ES-I3 (cell line): Measurements from ENCODE around the gene BCL2.

Source experiments
- H3K36me3 ChIP-seq: 2 replicates; pipeline ENCODE4 v1.6.1; 2013; ENCODE audit warnings: mild to moderate bottlenecking, low read length, control low read depth, moderate library complexity; ENCODE audit not compliant: insufficient read depth
- H3K4me1 ChIP-seq: 2 replicates; pipeline ENCODE4 v1.6.1; 2013; ENCODE audit warnings: mild to moderate bottlenecking, control low read depth, low read length; ENCODE audit not compliant: insufficient read depth
- H3K9ac ChIP-seq: 2 replicates; pipeline ENCODE4 v1.6.1; 2013; ENCODE audit warnings: low read depth, mild to moderate bottlenecking, low read length, moderate library complexity
- H3K9me3 ChIP-seq: 2 replicates; pipeline ENCODE4 v1.6.1; 2013; ENCODE audit warnings: mild to moderate bottlenecking, low read length, moderate library complexity; ENCODE audit not compliant: control insufficient read depth, insufficient read depth

Gene BCL2

DNA sequence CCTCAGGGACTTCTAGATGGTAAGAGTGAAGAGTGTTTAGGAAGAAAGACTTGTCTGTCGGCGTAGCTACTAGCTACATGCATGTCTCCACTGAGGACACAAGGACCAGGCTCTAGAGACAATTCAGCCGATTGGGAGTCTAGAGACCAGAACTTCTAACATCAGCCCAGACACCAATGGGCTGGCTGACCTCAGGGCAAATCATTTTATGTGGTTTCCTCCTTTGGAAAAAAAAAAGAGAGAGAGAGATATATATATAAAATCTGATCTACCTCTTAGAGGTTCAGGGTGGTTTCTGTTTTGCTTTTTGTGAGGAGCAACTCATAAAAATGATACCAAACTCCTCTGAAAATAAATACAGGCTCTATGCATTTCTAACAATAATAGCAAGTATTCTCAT lies 212.8 kb downstream of the BCL2 start:
- Histone ChIP-seq H3K9me3 (no peaks in the 10 kb centered on the region), H3K9ac (no peak overlapping the region), H3K4me1 (no peaks in the 10 kb centered on the region), H3K36me3 (no peaks in the 10 kb centered on the region)

GRCh38 chr18:63105636-63106316 lies 213.8 kb downstream of the BCL2 start:
- H3K4me1 ChIP-seq: no peaks in the 10 kb centered on the region
- H3K9me3 ChIP-seq: no peaks in the 10 kb centered on the region
- no peak overlapping the region for H3K9ac ChIP-seq
- no peaks in the 10 kb centered on the region for H3K36me3 ChIP-seq

- H3K4me1 ChIP-seq: no peaks in the 10 kb centered on the region
Measured at GRCh38 chr18:63104868-63105267, 214.7 kb downstream of the BCL2 start.

GRCh38 chr18:63102941-63103744 lies 216.4 kb downstream of the BCL2 start:
- Histone ChIP-seq H3K9ac (no peak overlapping the region), H3K4me1 (no peaks in the 10 kb centered on the region), H3K9me3 (no peaks in the 10 kb centered on the region), H3K36me3 (no peaks in the 10 kb centered on the region)

More at GRCh38 chr18:63104868-63105267, 214.7 kb downstream of the BCL2 start:
- no peaks in the 10 kb centered on the region for H3K9me3 ChIP-seq
- no peak overlapping the region for H3K9ac ChIP-seq
- no peaks in the 10 kb centered on the region for H3K36me3 ChIP-seq

DNA sequence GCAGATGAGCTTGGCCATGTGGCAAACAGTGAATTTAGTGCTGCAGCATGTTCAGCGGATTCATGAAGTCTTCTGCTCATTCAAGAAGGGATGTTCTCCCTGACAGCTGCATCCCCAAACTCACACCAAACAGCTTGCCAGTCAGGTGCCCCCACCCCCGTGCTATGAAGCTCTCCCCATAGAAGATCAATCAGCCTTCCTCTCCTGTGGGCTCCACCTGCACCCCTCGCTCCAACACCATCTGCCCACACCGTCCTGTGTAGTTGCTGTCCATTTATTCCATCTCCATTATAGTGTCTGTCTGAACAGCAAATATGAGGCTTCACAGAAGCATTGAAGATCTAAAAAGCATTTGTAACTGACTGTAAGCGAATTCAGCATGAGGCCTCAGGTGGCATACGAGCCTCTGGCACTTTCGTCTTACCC lies 218.9 kb downstream of the BCL2 start:
- H3K9ac ChIP-seq: no peak overlapping the region
- no peaks in the 10 kb centered on the region for H3K4me1 ChIP-seq
- no peaks in the 10 kb centered on the region for H3K36me3 ChIP-seq
- no peaks in the 10 kb centered on the region for H3K9me3 ChIP-seq

DNA sequence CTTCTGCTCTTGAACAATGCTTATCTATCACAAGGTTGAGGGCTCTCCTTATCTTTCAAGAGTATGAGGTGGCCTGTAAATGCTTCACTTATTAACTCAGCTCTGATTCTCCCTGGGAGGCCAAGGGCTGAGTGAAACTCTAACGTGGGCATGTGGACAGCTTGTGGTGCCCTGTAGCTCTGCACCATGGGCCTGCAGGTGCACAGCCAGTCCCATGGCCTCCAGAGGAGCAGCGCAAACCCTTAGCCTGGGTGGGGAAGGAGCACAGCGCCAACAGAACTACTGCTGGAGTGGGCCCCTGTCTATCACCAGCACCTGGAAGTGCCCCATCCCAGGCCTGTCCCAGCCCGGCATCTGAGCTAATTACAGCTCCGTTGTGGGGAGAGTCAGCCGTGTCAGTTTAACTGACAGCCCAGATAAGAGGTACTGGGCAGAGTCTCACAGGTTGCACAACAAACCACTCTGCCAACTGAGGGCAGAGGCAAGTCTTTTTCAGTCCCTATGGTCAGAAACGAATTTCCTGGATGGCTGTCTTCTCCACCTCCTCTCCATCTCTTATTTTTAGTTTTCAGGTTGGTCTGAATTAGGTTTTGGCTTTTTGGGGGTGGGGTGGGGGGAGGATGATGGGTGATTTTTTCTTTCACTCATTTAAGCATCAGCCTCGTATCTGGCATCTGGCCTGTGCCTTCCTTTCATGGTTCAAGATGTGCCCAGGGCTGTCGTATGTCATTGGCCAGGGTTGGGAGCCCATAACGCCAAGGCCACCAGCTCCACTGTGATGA lies 219.5 kb downstream of the BCL2 start:
- Histone ChIP-seq H3K9me3 (no peaks in the 10 kb centered on the region), H3K4me1 (no peaks in the 10 kb centered on the region), H3K9ac (no peak overlapping the region), H3K36me3 (no peaks in the 10 kb centered on the region)

- Histone ChIP-seq H3K4me1 (no peaks in the 10 kb centered on the region), H3K9ac (no peak overlapping the region), H3K36me3 (no peaks in the 10 kb centered on the region), H3K9me3 (no peaks in the 10 kb centered on the region)
Measured at GRCh38 chr18:63099091-63099840, 220.3 kb downstream of the BCL2 start.

- Histone ChIP-seq H3K36me3 (no peaks in the 10 kb centered on the region), H3K9ac (no peak overlapping the region), H3K9me3 (no peaks in the 10 kb centered on the region), H3K4me1 (no peaks in the 10 kb centered on the region)
Measured at GRCh38 chr18:63098018-63098981, 221.3 kb downstream of the BCL2 start.

DNA sequence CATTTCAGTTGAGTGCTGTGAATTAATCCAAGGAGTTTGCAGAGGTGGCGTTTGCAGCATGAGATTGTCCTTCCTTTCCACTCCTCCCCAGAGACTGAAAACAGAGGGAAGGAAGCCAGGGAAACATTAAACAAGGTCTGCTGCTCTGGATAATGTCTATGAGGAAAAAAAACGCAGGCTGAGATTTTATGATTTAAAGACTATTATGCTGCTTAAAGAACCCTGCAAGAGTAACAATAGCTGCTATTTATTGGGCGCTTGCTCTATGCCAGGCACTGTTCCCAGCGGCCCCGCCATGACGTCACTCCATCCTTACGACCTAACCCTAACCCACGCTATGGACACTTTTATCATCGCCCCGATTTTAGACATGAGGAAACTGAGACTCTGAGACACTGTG lies 222.4 kb downstream of the BCL2 start:
- Histone ChIP-seq H3K9me3 (no peaks in the 10 kb centered on the region), H3K4me1 (no peaks in the 10 kb centered on the region), H3K36me3 (no peaks in the 10 kb centered on the region), H3K9ac (no peak overlapping the region)

- Histone ChIP-seq H3K36me3 (no peaks in the 10 kb centered on the region), H3K9me3 (no peaks in the 10 kb centered on the region), H3K9ac (no peak overlapping the region), H3K4me1 (no peaks in the 10 kb centered on the region)
Measured at GRCh38 chr18:63096327-63096874, 223.2 kb downstream of the BCL2 start.

- Histone ChIP-seq H3K9me3 (no peaks in the 10 kb centered on the region), H3K4me1 (no peaks in the 10 kb centered on the region), H3K36me3 (no peaks in the 10 kb centered on the region), H3K9ac (no peak overlapping the region)
Measured at GRCh38 chr18:63095768-63096167, 223.8 kb downstream of the BCL2 start.

DNA sequence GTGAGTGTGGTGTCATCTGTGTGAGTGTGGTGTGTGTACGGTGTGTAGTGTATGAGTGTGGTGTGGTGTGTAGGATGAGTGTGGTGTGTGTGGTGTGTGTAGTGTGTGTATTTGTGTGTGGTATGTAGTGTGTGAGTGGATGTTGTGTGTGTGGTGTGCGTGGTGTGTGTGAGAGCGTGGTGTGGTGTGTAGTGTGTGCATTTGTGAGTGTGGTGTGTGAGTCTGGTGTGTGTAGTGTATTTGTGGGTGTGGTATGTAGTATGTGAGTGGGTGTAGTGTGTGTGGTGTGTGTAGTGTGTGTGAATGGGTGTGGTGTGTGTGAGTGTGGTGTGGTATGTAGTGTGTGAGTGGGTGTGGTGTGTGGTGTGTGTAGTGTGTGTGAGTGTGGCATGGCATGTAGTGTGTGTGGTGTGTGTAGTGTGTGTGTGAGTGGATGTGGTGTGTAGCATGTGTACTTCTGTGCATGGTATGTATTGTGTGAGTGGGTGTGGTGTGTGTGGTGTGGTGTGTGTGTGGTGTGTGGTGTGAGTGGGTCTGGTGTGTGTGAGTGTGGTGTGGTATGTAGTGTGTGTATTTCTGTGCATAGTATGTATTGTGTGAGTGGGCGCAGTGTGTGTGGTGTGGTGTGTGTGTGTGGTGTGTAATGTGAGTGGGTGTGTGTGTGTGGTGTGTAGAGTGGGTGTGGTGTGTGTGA lies 227.8 kb downstream of the BCL2 start:
- H3K4me1 ChIP-seq: 0 out of 2 replicates have a peak, but pooled peaks cover 3% of the 10 kb centered on the region
- no peaks in the 10 kb centered on the region for H3K9me3 ChIP-seq
- no peaks in the 10 kb centered on the region for H3K36me3 ChIP-seq
- no peak overlapping the region for H3K9ac ChIP-seq
